HAP-1 (cell line): ENCODE measurements around the gene LYRM1.
"Not testable (repeated sequence)": the region's sequence is repeated elsewhere in the genome, so short reads cannot be mapped to it uniquely, and the experiment has no call there.

Experiments
- DNase-seq, 2 experiments: peaks; one replicate each; pipeline ENCODE4 v3.0.0-alpha.2; 2016 to 2020; ENCODE audit warnings: low spot score in 2 of 2
- H3K27me3 ChIP-seq: fragments of 250-450 bp; sonication (Bioruptor Pico); 2 replicates; pipeline ENCODE4 v1.5.1; 2020; ENCODE audit warnings: low read depth, mild to moderate bottlenecking, moderate library complexity
- H3K36me3 ChIP-seq: fragments of 250-450 bp; sonication (Bioruptor Pico); replicated peaks from 2 replicates; pipeline ENCODE4 v1.5.1; 2020; ENCODE audit warnings: mild to moderate bottlenecking
- H3K4me1 ChIP-seq: fragments of 250-450 bp; sonication (Bioruptor Pico); 2 replicates; pipeline ENCODE4 v1.5.1; 2020; ENCODE audit warnings: mild to moderate bottlenecking
- H3K4me3 ChIP-seq: fragments of 250-450 bp; sonication (Bioruptor Pico); 2 replicates; pipeline ENCODE4 v1.5.1; 2020; ENCODE audit warnings: mild to moderate bottlenecking, moderate library complexity
- H3K9me3 ChIP-seq: fragments of 250-450 bp; sonication (Bioruptor Pico); 2 replicates; pipeline ENCODE4 v1.5.1; 2020; ENCODE audit warnings: mild to moderate bottlenecking, moderate library complexity
- in situ Hi-C: fragments of 300-500 bp; cut with MboI; formaldehyde crosslinking; loops from 3 replicates; pipeline ENCODE4 v1.14.3; 2020; ENCODE audit warnings: low sequenced_read_pairs, inconsistent platforms, mixed read lengths

The LYRM1 gene

GRCh38 chr16:20942256-20942655 lies 41.7 kb downstream of the LYRM1 start:
- H3K27me3 ChIP-seq: no peaks in the 10 kb centered on the region
- H3K36me3 ChIP-seq: no peaks in the 10 kb centered on the region
- in situ Hi-C loops: no loop called here
- DNase-seq: no peak
- H3K9me3 ChIP-seq: no peaks in the 10 kb centered on the region
- no peak overlapping the region for H3K4me3 ChIP-seq
- no peaks in the 10 kb centered on the region for H3K4me1 ChIP-seq

GRCh38 chr16:20944861-20945574 lies 44.4 kb downstream of the LYRM1 start:
- Histone ChIP-seq H3K4me3 (no peak overlapping the region), H3K9me3 (no peaks in the 10 kb centered on the region), H3K4me1 (no peaks in the 10 kb centered on the region), H3K36me3 (no peaks in the 10 kb centered on the region), H3K27me3 (no peaks in the 10 kb centered on the region)
- no peak for DNase-seq
- in situ Hi-C loops: no loop called here

- in situ Hi-C loops, H3K9me3 ChIP-seq, H3K36me3 ChIP-seq, H3K4me3 ChIP-seq, H3K27me3 ChIP-seq, H3K4me1 ChIP-seq, DNase-seq: not testable (repeated sequence)
These were observed 45.0 kb downstream of the LYRM1 start for GRCh38 chr16:20945575-20945875.

- no peak for DNase-seq
- H3K27me3 ChIP-seq: no peaks in the 10 kb centered on the region
- in situ Hi-C loops: no loop called here
These were observed 45.6 kb downstream of the LYRM1 start for GRCh38 chr16:20946015-20946629.

GRCh38 chr16:20948444-20948843 lies 47.9 kb downstream of the LYRM1 start:
- in situ Hi-C loops: no loop called here
- H3K9me3 ChIP-seq: no peaks in the 10 kb centered on the region
- no peaks in the 10 kb centered on the region for H3K27me3 ChIP-seq
- H3K36me3 ChIP-seq: no peaks in the 10 kb centered on the region
- DNase-seq: no peak
- H3K4me3 ChIP-seq: no peak overlapping the region
- no peaks in the 10 kb centered on the region for H3K4me1 ChIP-seq

More at GRCh38 chr16:20946015-20946629, 45.6 kb downstream of the LYRM1 start:
- H3K4me1 ChIP-seq: no peaks in the 10 kb centered on the region
- no peak overlapping the region for H3K4me3 ChIP-seq
- H3K9me3 ChIP-seq: no peaks in the 10 kb centered on the region
- H3K36me3 ChIP-seq: no peaks in the 10 kb centered on the region

- Histone ChIP-seq H3K27me3 (no peaks in the 10 kb centered on the region), H3K9me3 (no peaks in the 10 kb centered on the region), H3K4me3 (no peak overlapping the region), H3K36me3 (no peaks in the 10 kb centered on the region), H3K4me1 (no peaks in the 10 kb centered on the region)
- in situ Hi-C loops: no loop called here
- no peak for DNase-seq
These were observed 49.1 kb downstream of the LYRM1 start for GRCh38 chr16:20949660-20950059.

GRCh38 chr16:20950294-20950693 lies 49.7 kb downstream of the LYRM1 start:
- Histone ChIP-seq H3K27me3 (no peaks in the 10 kb centered on the region), H3K4me1 (no peaks in the 10 kb centered on the region), H3K4me3 (no peak overlapping the region), H3K9me3 (no peaks in the 10 kb centered on the region), H3K36me3 (no peaks in the 10 kb centered on the region)
- DNase-seq: no peak
- in situ Hi-C loops: no loop called here

GRCh38 chr16:20952139-20952920 lies 51.8 kb downstream of the LYRM1 start:
- DNase-seq: no peak
- in situ Hi-C loops: no loop called here

GRCh38 chr16:20954574-20954973 lies 54.0 kb downstream of the LYRM1 start:
- H3K9me3 ChIP-seq: no peaks in the 10 kb centered on the region
- DNase-seq: no peak
- H3K27me3 ChIP-seq: no peaks in the 10 kb centered on the region
- in situ Hi-C loops: no loop called here
- no peaks in the 10 kb centered on the region for H3K4me1 ChIP-seq
- H3K4me3 ChIP-seq: no peak overlapping the region
- no peaks in the 10 kb centered on the region for H3K36me3 ChIP-seq

More at GRCh38 chr16:20952139-20952920, 51.8 kb downstream of the LYRM1 start:
- Histone ChIP-seq H3K4me3 (no peak overlapping the region), H3K36me3 (no peaks in the 10 kb centered on the region), H3K27me3 (no peaks in the 10 kb centered on the region), H3K9me3 (no peaks in the 10 kb centered on the region), H3K4me1 (no peaks in the 10 kb centered on the region)

GRCh38 chr16:20956319-20956718 lies 55.7 kb downstream of the LYRM1 start:
- H3K4me3 ChIP-seq: no peak overlapping the region
- H3K9me3 ChIP-seq: no peaks in the 10 kb centered on the region
- no peaks in the 10 kb centered on the region for H3K36me3 ChIP-seq
- H3K4me1 ChIP-seq: no peaks in the 10 kb centered on the region
- in situ Hi-C loops: no loop called here
- DNase-seq: no peak
- no peaks in the 10 kb centered on the region for H3K27me3 ChIP-seq

GRCh38 chr16:20957153-20957552 lies 56.6 kb downstream of the LYRM1 start:
- in situ Hi-C loops: no loop called here
- Histone ChIP-seq H3K9me3 (no peaks in the 10 kb centered on the region), H3K4me3 (no peak overlapping the region), H3K36me3 (no peaks in the 10 kb centered on the region), H3K27me3 (no peaks in the 10 kb centered on the region), H3K4me1 (no peaks in the 10 kb centered on the region)
- no peak for DNase-seq

GRCh38 chr16:20960899-20961298 lies 60.3 kb downstream of the LYRM1 start:
- in situ Hi-C loops: no loop called here
- no peaks in the 10 kb centered on the region for H3K36me3 ChIP-seq
- no peaks in the 10 kb centered on the region for H3K9me3 ChIP-seq
- H3K4me3 ChIP-seq: no peak overlapping the region
- no peaks in the 10 kb centered on the region for H3K4me1 ChIP-seq
- DNase-seq: no peak
- no peaks in the 10 kb centered on the region for H3K27me3 ChIP-seq

GRCh38 chr16:20968765-20969164 lies 68.2 kb downstream of the LYRM1 start:
- DNase-seq: no peak
- Histone ChIP-seq H3K4me1 (no peaks in the 10 kb centered on the region), H3K36me3 (no peaks in the 10 kb centered on the region), H3K27me3 (no peaks in the 10 kb centered on the region), H3K4me3 (no peak overlapping the region), H3K9me3 (no peaks in the 10 kb centered on the region)
- in situ Hi-C loops: no loop called here

GRCh38 chr16:20969386-20969785 lies 68.8 kb downstream of the LYRM1 start:
- H3K27me3 ChIP-seq: no peaks in the 10 kb centered on the region
- DNase-seq: no peak
- no peaks in the 10 kb centered on the region for H3K4me1 ChIP-seq
- H3K4me3 ChIP-seq: no peak overlapping the region
- H3K36me3 ChIP-seq: no peaks in the 10 kb centered on the region
- no peaks in the 10 kb centered on the region for H3K9me3 ChIP-seq
- in situ Hi-C loops: no loop called here
